Measurements from ENCODE around the gene CALM3. TPM values are rescaled to one million over a fixed set of nuclear protein-coding genes. Genes with fewer than 3 reads are reported as not detected.

CALM3 gene
- total RNA-seq, 6 experiments from 2014 or later: 83.8 to 119 (median 92.2) TPM

- Histone ChIP-seq H3K4me1 (peaks cover 0 to 45% (median 14%) of the 10 kb centered on the region in 4 donors), H3K9me3 (no peaks in the 10 kb centered on the region), H3K27me3 (no peaks in the 10 kb centered on the region), H3K4me3 (no peak overlapping the region), H3K27ac (peak overlapping the region in 1 of 3 donors; percentile 100), H3K36me3 (peaks cover 6 to 37% (median 18%) of the 10 kb centered on the region in 4 donors)
- intact Hi-C loops (cut with DNase I): no loop called here
- DNase-seq (peak in 2 of 3 donors; percentile 46 to 55), ATAC-seq (no peak)
- TF ChIP-seq POLR2A (IDR thresholded peaks at IDR 0.05) (no peak), CTCF (IDR thresholded peaks at IDR 0.05) (no peak)
- 85% methylated on average over 7 of the region's 11 CpGs for WGBS (ENCODE audit: insufficient coverage, low coverage, low lambda C conversion rate, missing lambda C conversion rate)
These were observed 4.9 kb downstream of the CALM3 start for GRCh38 chr19:46606019-46606418.

GRCh38 chr19:46606681-46607447 is 5.7 kb downstream of the CALM3 start:
- Histone ChIP-seq H3K27me3 (no peaks in the 10 kb centered on the region), H3K4me1 (peaks cover 0 to 45% (median 14%) of the 10 kb centered on the region in 4 donors), H3K4me3 (no peak overlapping the region), H3K27ac (no peak overlapping the region), H3K36me3 (peaks cover 6 to 37% (median 18%) of the 10 kb centered on the region in 4 donors), H3K9me3 (no peaks in the 10 kb centered on the region)
- intact Hi-C loops (cut with DNase I): no loop called here
- ATAC-seq (no peak), DNase-seq (peak in 2 of 3 donors; percentile 48 to 55)
- WGBS (ENCODE audit: insufficient coverage, low coverage, low lambda C conversion rate, missing lambda C conversion rate): 43% methylated on average over 7 of the region's 12 CpGs
- TF ChIP-seq POLR2A (IDR thresholded peaks at IDR 0.05) (no peak), CTCF (IDR thresholded peaks at IDR 0.05) (no peak)

- Histone ChIP-seq H3K4me3 (no peak overlapping the region), H3K27me3 (no peaks in the 10 kb centered on the region), H3K27ac (no peak overlapping the region), H3K9me3 (no peaks in the 10 kb centered on the region), H3K4me1 (peaks cover 0 to 44% (median 14%) of the 10 kb centered on the region in 4 donors), H3K36me3 (peaks cover 6 to 37% (median 18%) of the 10 kb centered on the region in 4 donors)
- TF ChIP-seq POLR2A (IDR thresholded peaks at IDR 0.05) (no peak), CTCF (IDR thresholded peaks at IDR 0.05) (no peak)
- 90% methylated on average over 4 of the region's 12 CpGs for WGBS (ENCODE audit: insufficient coverage, low coverage, low lambda C conversion rate, missing lambda C conversion rate)
- intact Hi-C loops (cut with DNase I): no loop called here
- ATAC-seq (no peak), DNase-seq (peak in 1 of 3 donors; percentile 49)
These were observed 6.3 kb downstream of the CALM3 start for GRCh38 chr19:46607448-46607841.

GRCh38 chr19:46608178-46608577 is 7.0 kb downstream of the CALM3 start:
- Histone ChIP-seq H3K4me3 (no peak overlapping the region), H3K4me1 (peaks cover 0 to 37% (median 13%) of the 10 kb centered on the region in 4 donors), H3K27ac (no peak overlapping the region), H3K36me3 (peaks cover 6 to 37% (median 18%) of the 10 kb centered on the region in 4 donors), H3K27me3 (no peaks in the 10 kb centered on the region), H3K9me3 (no peaks in the 10 kb centered on the region)
- peak in 2 of 3 donors; percentile 24 to 35 for DNase-seq
- no peak for ATAC-seq
- no CpG with 5 or more reads among the region's 9 CpGs for WGBS (ENCODE audit: insufficient coverage, low coverage, low lambda C conversion rate, missing lambda C conversion rate)
- intact Hi-C loops (cut with DNase I): no loop called here
- TF ChIP-seq CTCF (IDR thresholded peaks at IDR 0.05) (no peak), POLR2A (IDR thresholded peaks at IDR 0.05) (no peak)
